GM23338 (cell line): ENCODE measurements around the gene RTF1.

Experiments used
- CREB1 ChIP-seq: fragments of 250-450 bp; sonication (Bioruptor Pico); IDR thresholded peaks from 2 replicates; pipeline ENCODE4 v1.5.0; 2020; ENCODE audit warnings: low read depth, mild to moderate bottlenecking, moderate library complexity
- CTCF ChIP-seq, 2 experiments: fragments of 200-600 bp in 1 of 2; sonication (generic) in 1 of 2; conservative IDR thresholded peaks; 2 replicates each; pipeline versions ENCODE4 v1.5.1 to v1.6.1; 2016 to 2017; ENCODE audit warnings: antibody characterized with exemption in 2 of 2, low read depth in 2 of 2, mild to moderate bottlenecking in 2 of 2, moderate library complexity in 1 of 2
- ETS1 ChIP-seq: IDR thresholded peaks from 2 replicates; pipeline ENCODE4 v1.6.1; 2016; ENCODE audit warnings: antibody characterized with exemption
- EZH2 ChIP-seq: fragments of 200-600 bp; sonication (generic); IDR thresholded peaks from one replicate; pipeline ENCODE4 v1.8.0; 2017; ENCODE audit warnings: antibody characterized with exemption, mild to moderate bottlenecking, low read depth; ENCODE audit not compliant: unreplicated experiment
- EZH2phosphoT487 ChIP-seq: fragments of 200-600 bp; sonication (generic); IDR thresholded peaks from one replicate; pipeline ENCODE4 v1.8.1; 2018; ENCODE audit warnings: antibody characterized with exemption; ENCODE audit not compliant: unreplicated experiment
- JUNB ChIP-seq: IDR thresholded peaks from one replicate; pipeline ENCODE4 v1.6.1; 2016; ENCODE audit warnings: antibody characterized with exemption; ENCODE audit not compliant: unreplicated experiment
- NANOG ChIP-seq: IDR thresholded peaks from 2 replicates; pipeline ENCODE4 v1.6.1; 2016; ENCODE audit warnings: antibody characterized with exemption, borderline replicate concordance
- POLR2AphosphoS5 ChIP-seq: IDR thresholded peaks from 2 replicates; pipeline ENCODE4 v1.6.1; 2016; ENCODE audit warnings: antibody characterized with exemption, low read depth
- REST ChIP-seq: IDR thresholded peaks from one replicate; pipeline ENCODE4 v1.6.1; 2018; ENCODE audit warnings: antibody characterized with exemption; ENCODE audit not compliant: unreplicated experiment
- STAT1 ChIP-seq: IDR thresholded peaks from one replicate; pipeline ENCODE4 v1.6.1; 2016; ENCODE audit warnings: antibody characterized with exemption; ENCODE audit not compliant: unreplicated experiment
- ZNF114 ChIP-seq: fragments of 250-450 bp; sonication (Bioruptor Pico); IDR thresholded peaks from 2 replicates; pipeline ENCODE4 v1.5.0; 2020; ENCODE audit warnings: mild to moderate bottlenecking, moderate library complexity
- ZNF331 ChIP-seq: fragments of 250-450 bp; sonication (Bioruptor Pico); IDR thresholded peaks from 2 replicates; pipeline ENCODE4 v1.5.0; 2020; ENCODE audit warnings: low read depth, mild to moderate bottlenecking, moderate library complexity
- TF ChIP-seq, protein P1 (sequence below): fragments of 250-450 bp; sonication (Bioruptor Pico); IDR thresholded peaks from 2 replicates; pipeline ENCODE4 v1.5.0; 2020; ENCODE audit warnings: mild to moderate bottlenecking, moderate library complexity

- TF ChIP-seq EZH2phosphoT487 (no peak), EZH2 (peak; percentile 59), CTCF (conservative IDR thresholded peaks at IDR 0.05; ENCODE audit: low read depth in 2 of 2) (no peak), CREB1 (CRISPR knock-in tag) (no peak), REST (no peak), POLR2AphosphoS5 (no peak), STAT1 (no peak), NANOG (no peak), ZNF331 (no peak), JUNB (no peak), ETS1 (no peak), ZNF114 (no peak)
- TF ChIP-seq, protein P1, sequence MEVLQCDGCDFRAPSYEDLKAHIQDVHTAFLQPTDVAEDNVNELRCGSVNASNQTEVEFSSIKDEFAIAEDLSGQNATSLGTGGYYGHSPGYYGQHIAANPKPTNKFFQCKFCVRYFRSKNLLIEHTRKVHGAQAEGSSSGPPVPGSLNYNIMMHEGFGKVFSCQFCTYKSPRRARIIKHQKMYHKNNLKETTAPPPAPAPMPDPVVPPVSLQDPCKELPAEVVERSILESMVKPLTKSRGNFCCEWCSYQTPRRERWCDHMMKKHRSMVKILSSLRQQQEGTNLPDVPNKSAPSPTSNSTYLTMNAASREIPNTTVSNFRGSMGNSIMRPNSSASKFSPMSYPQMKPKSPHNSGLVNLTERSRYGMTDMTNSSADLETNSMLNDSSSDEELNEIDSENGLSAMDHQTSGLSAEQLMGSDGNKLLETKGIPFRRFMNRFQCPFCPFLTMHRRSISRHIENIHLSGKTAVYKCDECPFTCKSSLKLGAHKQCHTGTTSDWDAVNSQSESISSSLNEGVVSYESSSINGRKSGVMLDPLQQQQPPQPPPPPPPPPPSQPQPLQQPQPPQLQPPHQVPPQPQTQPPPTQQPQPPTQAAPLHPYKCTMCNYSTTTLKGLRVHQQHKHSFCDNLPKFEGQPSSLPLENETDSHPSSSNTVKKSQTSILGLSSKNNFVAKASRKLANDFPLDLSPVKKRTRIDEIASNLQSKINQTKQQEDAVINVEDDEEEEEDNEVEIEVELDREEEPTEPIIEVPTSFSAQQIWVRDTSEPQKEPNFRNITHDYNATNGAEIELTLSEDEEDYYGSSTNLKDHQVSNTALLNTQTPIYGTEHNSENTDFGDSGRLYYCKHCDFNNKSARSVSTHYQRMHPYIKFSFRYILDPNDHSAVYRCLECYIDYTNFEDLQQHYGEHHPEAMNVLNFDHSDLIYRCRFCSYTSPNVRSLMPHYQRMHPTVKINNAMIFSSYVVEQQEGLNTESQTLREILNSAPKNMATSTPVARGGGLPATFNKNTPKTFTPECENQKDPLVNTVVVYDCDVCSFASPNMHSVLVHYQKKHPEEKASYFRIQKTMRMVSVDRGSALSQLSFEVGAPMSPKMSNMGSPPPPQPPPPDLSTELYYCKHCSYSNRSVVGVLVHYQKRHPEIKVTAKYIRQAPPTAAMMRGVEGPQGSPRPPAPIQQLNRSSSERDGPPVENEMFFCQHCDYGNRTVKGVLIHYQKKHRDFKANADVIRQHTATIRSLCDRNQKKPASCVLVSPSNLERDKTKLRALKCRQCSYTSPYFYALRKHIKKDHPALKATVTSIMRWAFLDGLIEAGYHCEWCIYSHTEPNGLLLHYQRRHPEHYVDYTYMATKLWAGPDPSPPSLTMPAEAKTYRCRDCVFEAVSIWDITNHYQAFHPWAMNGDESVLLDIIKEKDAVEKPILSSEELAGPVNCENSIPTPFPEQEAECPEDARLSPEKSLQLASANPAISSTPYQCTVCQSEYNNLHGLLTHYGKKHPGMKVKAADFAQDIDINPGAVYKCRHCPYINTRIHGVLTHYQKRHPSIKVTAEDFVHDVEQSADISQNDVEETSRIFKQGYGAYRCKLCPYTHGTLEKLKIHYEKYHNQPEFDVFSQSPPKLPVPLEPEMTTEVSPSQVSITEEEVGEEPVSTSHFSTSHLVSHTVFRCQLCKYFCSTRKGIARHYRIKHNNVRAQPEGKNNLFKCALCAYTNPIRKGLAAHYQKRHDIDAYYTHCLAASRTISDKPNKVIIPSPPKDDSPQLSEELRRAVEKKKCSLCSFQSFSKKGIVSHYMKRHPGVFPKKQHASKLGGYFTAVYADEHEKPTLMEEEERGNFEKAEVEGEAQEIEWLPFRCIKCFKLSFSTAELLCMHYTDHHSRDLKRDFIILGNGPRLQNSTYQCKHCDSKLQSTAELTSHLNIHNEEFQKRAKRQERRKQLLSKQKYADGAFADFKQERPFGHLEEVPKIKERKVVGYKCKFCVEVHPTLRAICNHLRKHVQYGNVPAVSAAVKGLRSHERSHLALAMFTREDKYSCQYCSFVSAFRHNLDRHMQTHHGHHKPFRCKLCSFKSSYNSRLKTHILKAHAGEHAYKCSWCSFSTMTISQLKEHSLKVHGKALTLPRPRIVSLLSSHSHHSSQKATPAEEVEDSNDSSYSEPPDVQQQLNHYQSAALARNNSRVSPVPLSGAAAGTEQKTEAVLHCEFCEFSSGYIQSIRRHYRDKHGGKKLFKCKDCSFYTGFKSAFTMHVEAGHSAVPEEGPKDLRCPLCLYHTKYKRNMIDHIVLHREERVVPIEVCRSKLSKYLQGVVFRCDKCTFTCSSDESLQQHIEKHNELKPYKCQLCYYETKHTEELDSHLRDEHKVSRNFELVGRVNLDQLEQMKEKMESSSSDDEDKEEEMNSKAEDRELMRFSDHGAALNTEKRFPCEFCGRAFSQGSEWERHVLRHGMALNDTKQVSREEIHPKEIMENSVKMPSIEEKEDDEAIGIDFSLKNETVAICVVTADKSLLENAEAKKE (CRISPR knock-in tag) = no peak
These were observed 75.8 kb downstream of the RTF1 start for GRCh38 chr15:41492597-41493204.
